Measurements from ENCODE around the gene CD276. TPM values are rescaled to one million over a fixed set of nuclear protein-coding genes. Genes with fewer than 3 reads are reported as not detected.
"Not testable (repeated sequence)": the region's sequence is repeated elsewhere in the genome, so short reads cannot be mapped to it uniquely, and the experiment has no call there.

CD276 gene
- 10 to 100 TPM; 26.2 to 39.2 (median 29.9) TPM for total RNA-seq
- long read RNA-seq, donor 1, transcript CD276-202 (10 exons, 3,469 nt), result major isoform, 19 of 38 reads
- long read RNA-seq, donor 1, partial matches to known transcripts, result 6 of 38 reads
- long read RNA-seq, donor 1, other reads (novel, unspliced or antisense), result 10 of 38 reads
- long read RNA-seq, donor 2, partial matches to known transcripts, result 1 of 4 reads
- long read RNA-seq, donor 2, other reads (novel, unspliced or antisense), result 2 of 4 reads

- TF ChIP-seq CTCF (IDR thresholded peaks at IDR 0.05), result no peak
- H3K36me3 ChIP-seq (ENCODE audit: low read depth), result no peaks in the 10 kb centered on the region
- no peaks in the 10 kb centered on the region for H3K9me3 ChIP-seq
- intact Hi-C loops (cut with DNase I, micrococcal nuclease), result loop anchor here in 1 of 2 donors (10.0 kb wide), 1 partner anchor 49 kb away; the partner anchor contains the start of gene NPTN
- ATAC-seq (peak; percentile 86), DNase-seq (peak; percentile 78 to 83 (median 82))
- peaks cover 11% of the 10 kb centered on the region for H3K4me1 ChIP-seq (ENCODE audit: low read depth)
- H3K4me3 ChIP-seq, result peak within 1 kb of the TSS; percentile 63
These were observed at the start of gene CD276 for GRCh38 chr15:73683777-73684580. Gene CD276 (plus strand): TSS chr15:73684383. CDS start chr15:73699640, 15,257 bp downstream.

DNA sequence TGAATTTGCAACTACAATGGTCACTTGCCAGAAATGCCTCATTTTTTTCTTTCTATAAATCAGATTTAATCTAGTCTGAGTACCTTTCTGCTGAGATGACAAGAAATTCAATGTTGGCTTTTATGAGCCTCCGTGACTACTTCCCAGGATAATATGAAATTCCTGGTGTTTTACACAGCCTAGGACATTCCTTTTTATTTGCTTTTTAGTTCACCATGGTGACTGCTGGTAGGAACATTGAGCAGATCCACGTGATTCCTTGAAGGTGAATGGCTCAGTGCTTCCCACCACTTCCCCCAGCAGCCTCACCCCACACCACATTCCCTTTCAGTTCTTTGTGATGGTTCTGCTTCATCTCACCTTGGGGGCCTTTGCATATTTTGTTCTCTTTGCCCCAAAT, 46.7 kb upstream of the CD276 start:
- ATAC-seq (no peak), DNase-seq (no peak)
- Histone ChIP-seq H3K36me3 (ENCODE audit: low read depth) (peaks cover 4% of the 10 kb centered on the region), H3K4me1 (ENCODE audit: low read depth) (peaks cover 9% of the 10 kb centered on the region), H3K9me3 (no peaks in the 10 kb centered on the region), H3K4me3 (no peak overlapping the region)
- TF ChIP-seq CTCF (IDR thresholded peaks at IDR 0.05), result no peak
- intact Hi-C loops (cut with DNase I, micrococcal nuclease), result loop anchor here (5.0 to 10.0 kb wide), 3 partner anchors 47 to 85 kb away; partner anchors contain the start of gene CD276 (in 1 of the 2)

GRCh38 chr15:73639464-73639863, 44.7 kb upstream of the CD276 start:
- H3K36me3 ChIP-seq (ENCODE audit: low read depth); H3K4me3 ChIP-seq; H3K9me3 ChIP-seq; H3K4me1 ChIP-seq (ENCODE audit: low read depth); ATAC-seq: not testable (repeated sequence)
- intact Hi-C loops (cut with DNase I, micrococcal nuclease), result loop anchor here (5.0 to 10.0 kb wide), 3 partner anchors 45 to 87 kb away; partner anchors contain the start of gene CD276 (in 1 of the 2)
- peak in 2 of 3 donors; percentile 6 to 31 for DNase-seq

- Histone ChIP-seq H3K9me3 (no peaks in the 10 kb centered on the region), H3K4me3 (no peak overlapping the region), H3K4me1 (ENCODE audit: low read depth) (no peaks in the 10 kb centered on the region), H3K36me3 (ENCODE audit: low read depth) (no peaks in the 10 kb centered on the region)
- intact Hi-C loops (cut with DNase I, micrococcal nuclease), result no loop called here
- TF ChIP-seq CTCF (IDR thresholded peaks at IDR 0.05), result no peak
- DNase-seq, result no peak
- no peak for ATAC-seq
These were observed 36.7 kb upstream of the CD276 start for GRCh38 chr15:73647259-73648013.

GRCh38 chr15:73648014-73648295, 36.2 kb upstream of the CD276 start:
- no peak for ATAC-seq
- Histone ChIP-seq H3K9me3 (no peaks in the 10 kb centered on the region), H3K36me3 (ENCODE audit: low read depth) (no peaks in the 10 kb centered on the region), H3K4me1 (ENCODE audit: low read depth) (no peaks in the 10 kb centered on the region), H3K4me3 (no peak overlapping the region)
- intact Hi-C loops (cut with DNase I, micrococcal nuclease), result no loop called here
- no peak for TF ChIP-seq CTCF (IDR thresholded peaks at IDR 0.05)
- DNase-seq, result no peak

Measured in mucosa of descending colon (tissue), 3 donors.